Right cardiac atrium (tissue), 5 donors: ENCODE measurements around the gene CCNC. TPM values are rescaled to one million over a fixed set of nuclear protein-coding genes. Genes with fewer than 3 reads are reported as not detected.

Source experiments
- ATAC-seq, 2 donors: fragments of 200-7000 bp; cut with Tn5 transposase; one replicate each; pipeline versions ENCODE4 v1.8.0 to v1.9.1; 2020; ENCODE audit warnings: moderate library complexity in 2 of 2, mild to moderate bottlenecking in 1 of 2
- DNase-seq, 3 donors: peaks; one replicate each; pipeline ENCODE4 v3.0.0-alpha.2; 2020
- H3K27ac ChIP-seq: one replicate; pipeline ENCODE4 v1.5.1; 2013; ENCODE audit warnings: mild to moderate bottlenecking, low read length, control low read depth, moderate library complexity
- H3K27me3 ChIP-seq: one replicate; pipeline ENCODE4 v1.6.1; 2013; ENCODE audit not compliant: control insufficient read depth, insufficient read depth
- H3K4me1 ChIP-seq: one replicate; pipeline ENCODE4 v1.6.1; 2013; ENCODE audit warnings: low read length; ENCODE audit not compliant: control insufficient read depth, insufficient read depth
- H3K4me3 ChIP-seq: one replicate; pipeline ENCODE4 v1.5.1; 2013; ENCODE audit warnings: low read length, control low read depth
- H3K9me3 ChIP-seq: one replicate; pipeline ENCODE4 v1.6.1; 2013; ENCODE audit warnings: low read length; ENCODE audit not compliant: control insufficient read depth
- WGBS: extraction: QIAGEN DNeasy Blood & Tissue Kit; methylation state at CpG from one replicate; pipeline ENCODE4 v1.1.7; 2013; 5-methylcytosine and 5-hydroxymethylcytosine counted together
- intact Hi-C, 4 donors: fragments of 100-400 bp; cut with DNase I; formaldehyde crosslinking; loops; one replicate each; pipeline versions ENCODE4 v1.11.0 to v1.14.0; 2022 to 2023
- polyA plus RNA-seq: library from polyadenylated mRNA; stranded (reverse); fragments of 200-250 nt; gene quantifications from one replicate; pipeline ENCODE4 v1.2.3, GENCODE V29; 2013
- total RNA-seq, 4 donors: library from RNA; stranded (reverse); fragmentation: NEBNext Ultra II Directional; extraction: Animal tissue kit (Norgen Biotek cat#: 25700); gene quantifications; one replicate each; pipeline ENCODE4 v1.2.1, GENCODE V29; 2021
- donor health status: healthy with polysubstance abuse.
- donor health status: DM: no; HTN: yes; CAD: no.
- donor health status: DM: no; HTN: no; CAD: no.
- donor health status: DM: no; HTN: yes; CAD: no; lungs with severe emphysema.
- donor health status: DM: yes; HTN: yes; CAD: no.

CCNC gene
- total and polyA plus RNA-seq, 5 donors = 17.4 to 28.4 (median 20.2) TPM

GRCh38 chr6:99543968-99544367, 24.5 kb downstream of the CCNC start:
- intact Hi-C loops = no loop called here
- Histone ChIP-seq H3K4me3 (no peak overlapping the region), H3K4me1 (no peaks in the 10 kb centered on the region), H3K27ac (no peak overlapping the region), H3K9me3 (no peaks in the 10 kb centered on the region), H3K27me3 (no peaks in the 10 kb centered on the region)
- no peak for DNase-seq
- ATAC-seq = no peak

GRCh38 chr6:99530627-99531026, 37.8 kb downstream of the CCNC start:
- DNase-seq = no peak
- Histone ChIP-seq H3K9me3 (no peaks in the 10 kb centered on the region), H3K27me3 (no peaks in the 10 kb centered on the region), H3K4me1 (no peaks in the 10 kb centered on the region), H3K27ac (no peak overlapping the region), H3K4me3 (no peak overlapping the region)
- ATAC-seq = no peak
- intact Hi-C loops = no loop called here
- WGBS = 96% methylated on average over 1 of the region's 1 CpG

GRCh38 chr6:99522531-99522930, 45.9 kb downstream of the CCNC start:
- ATAC-seq (no peak), DNase-seq (peak in 1 of 3 donors; percentile 44)
- Histone ChIP-seq H3K4me3 (no peak overlapping the region), H3K4me1 (no peaks in the 10 kb centered on the region), H3K9me3 (no peaks in the 10 kb centered on the region), H3K27me3 (no peaks in the 10 kb centered on the region), H3K27ac (no peak overlapping the region)
- intact Hi-C loops = loop anchor here in 1 of 4 donors (10.0 kb wide), 1 partner anchor 88 kb away; no protein-coding TSS in a partner anchor
- 90% methylated on average over 4 of the region's 4 CpGs for WGBS

DNA sequence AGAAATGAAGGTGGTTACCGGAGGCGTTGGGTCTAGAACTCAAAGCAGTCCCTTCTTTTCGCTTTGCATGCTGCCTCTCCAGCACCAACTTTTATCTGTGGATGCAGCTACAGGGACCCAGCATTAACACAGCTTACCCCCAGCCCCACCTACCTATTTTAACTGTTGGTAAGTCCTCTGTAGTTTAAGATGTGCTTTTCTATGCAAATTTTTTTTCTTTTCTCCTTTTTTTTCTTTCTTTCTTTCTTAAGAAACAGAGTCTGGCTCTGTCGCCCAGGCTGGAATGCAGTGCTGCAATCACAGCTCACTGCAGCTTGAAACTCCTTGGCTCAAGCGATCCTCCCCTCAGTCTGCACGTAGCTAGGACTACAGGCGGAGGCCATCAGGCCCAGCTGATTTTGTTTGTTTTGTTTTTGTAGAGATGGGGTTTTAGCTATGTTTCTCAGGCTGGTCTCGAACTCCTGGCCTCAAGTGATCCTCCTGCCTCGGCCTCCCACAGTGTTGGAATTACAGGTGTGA, 46.8 kb downstream of the CCNC start:
- 34% methylated on average over 9 of the region's 9 CpGs for WGBS
- Histone ChIP-seq H3K9me3 (no peaks in the 10 kb centered on the region), H3K27ac (peak overlapping the region; percentile 69), H3K27me3 (no peaks in the 10 kb centered on the region), H3K4me1 (no peaks in the 10 kb centered on the region), H3K4me3 (peak overlapping the region; percentile 92)
- intact Hi-C loops = loop anchor here in 1 of 4 donors (10.0 kb wide), 1 partner anchor 87 kb away; no protein-coding TSS in a partner anchor
- ATAC-seq (peak; percentile 62 to 70), DNase-seq (peak; percentile 53 to 70 (median 62))

DNA sequence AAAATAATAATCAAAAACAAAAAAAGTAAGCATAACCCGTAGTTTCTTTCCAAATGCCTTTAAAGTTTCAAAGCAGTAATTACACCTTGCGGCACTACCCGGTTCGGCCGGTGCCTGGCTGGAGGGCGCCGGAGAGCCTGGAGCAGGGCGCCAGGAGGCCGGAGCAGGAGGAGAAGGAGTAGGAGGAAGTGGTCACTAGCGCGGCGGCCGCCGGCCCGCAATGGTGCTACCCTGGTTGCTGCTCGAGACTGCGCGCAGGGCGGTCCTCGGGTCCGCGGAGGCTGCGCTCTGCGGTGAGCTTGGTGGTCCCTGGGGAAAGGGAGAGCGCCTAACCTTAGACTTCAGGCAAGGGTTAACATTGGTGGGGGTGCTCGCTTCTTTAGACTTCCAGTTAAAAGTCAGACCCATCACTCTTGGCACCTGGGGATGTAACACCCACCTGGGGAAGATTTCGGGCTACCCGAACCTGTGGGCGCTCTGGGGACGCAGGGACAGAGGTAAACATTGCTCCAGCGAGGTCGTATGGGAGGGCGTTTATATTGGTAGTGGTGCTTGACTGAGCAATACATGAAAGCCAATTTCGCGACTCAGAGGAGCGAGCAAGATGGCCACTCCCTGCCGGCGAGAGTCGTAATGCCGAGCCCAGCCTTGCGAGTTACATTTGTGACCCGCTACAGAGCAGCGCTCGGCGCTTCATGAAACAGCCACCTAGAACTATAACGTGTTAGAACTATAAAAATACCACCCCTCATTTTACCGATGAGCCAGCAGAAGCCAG, 47.4 kb downstream of the CCNC start:
- Histone ChIP-seq H3K27me3 (no peaks in the 10 kb centered on the region), H3K4me1 (no peaks in the 10 kb centered on the region), H3K4me3 (peak overlapping the region; percentile 92), H3K27ac (peak overlapping the region; percentile 69), H3K9me3 (no peaks in the 10 kb centered on the region)
- ATAC-seq (peak; percentile 98), DNase-seq (peak; percentile 86 to 95 (median 94))
- WGBS = under 1% methylated on average over 47 of the region's 47 CpGs
- intact Hi-C loops = loop anchor here in 1 of 4 donors (10.0 kb wide), 1 partner anchor 86 kb away; no protein-coding TSS in a partner anchor

DNA sequence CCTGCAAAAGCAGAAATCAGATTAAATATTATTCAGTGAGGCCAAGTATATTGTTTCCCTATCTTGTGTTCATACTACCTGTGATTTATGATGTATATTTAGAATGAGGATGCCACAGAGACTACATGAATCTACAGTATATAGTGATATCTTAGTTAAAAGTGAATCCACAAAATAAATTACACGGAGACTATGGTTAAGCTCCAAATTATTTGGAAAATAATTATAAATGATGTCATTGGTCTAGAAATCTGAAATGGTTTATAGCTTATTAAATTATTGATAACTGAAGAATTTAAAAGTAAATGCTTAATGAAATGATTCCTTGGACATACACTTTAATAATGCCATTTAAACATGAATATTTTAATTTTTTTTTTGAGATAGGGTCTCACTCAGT, 49.0 kb downstream of the CCNC start:
- DNase-seq (no peak), ATAC-seq (no peak)
- no peaks in the 10 kb centered on the region for H3K27me3 ChIP-seq
- H3K4me3 ChIP-seq = no peak overlapping the region
- WGBS = 95% methylated on average over 1 of the region's 1 CpG
- intact Hi-C loops = no loop called here
- no peaks in the 10 kb centered on the region for H3K4me1 ChIP-seq
- no peaks in the 10 kb centered on the region for H3K9me3 ChIP-seq
- H3K27ac ChIP-seq = no peak overlapping the region

- DNase-seq = no peak
- Histone ChIP-seq H3K27ac (no peak overlapping the region), H3K9me3 (no peaks in the 10 kb centered on the region), H3K4me3 (peak overlapping the region; percentile 82), H3K4me1 (peaks cover 3% of the 10 kb centered on the region), H3K27me3 (no peaks in the 10 kb centered on the region)
- intact Hi-C loops = no loop called here
- ATAC-seq = no peak
- WGBS = 55% methylated on average over 8 of the region's 8 CpGs
These were observed 54.4 kb downstream of the CCNC start for GRCh38 chr6:99514089-99514488.

- no peaks in the 10 kb centered on the region for H3K27me3 ChIP-seq
- no peak overlapping the region for H3K4me3 ChIP-seq
- H3K4me1 ChIP-seq = peaks cover 3% of the 10 kb centered on the region
- no peaks in the 10 kb centered on the region for H3K9me3 ChIP-seq
- intact Hi-C loops = no loop called here
- 97% methylated on average over 1 of the region's 1 CpG for WGBS
- DNase-seq = no peak
- ATAC-seq = no peak
- H3K27ac ChIP-seq = no peak overlapping the region
These were observed 56.4 kb downstream of the CCNC start for GRCh38 chr6:99512033-99512432.

DNA sequence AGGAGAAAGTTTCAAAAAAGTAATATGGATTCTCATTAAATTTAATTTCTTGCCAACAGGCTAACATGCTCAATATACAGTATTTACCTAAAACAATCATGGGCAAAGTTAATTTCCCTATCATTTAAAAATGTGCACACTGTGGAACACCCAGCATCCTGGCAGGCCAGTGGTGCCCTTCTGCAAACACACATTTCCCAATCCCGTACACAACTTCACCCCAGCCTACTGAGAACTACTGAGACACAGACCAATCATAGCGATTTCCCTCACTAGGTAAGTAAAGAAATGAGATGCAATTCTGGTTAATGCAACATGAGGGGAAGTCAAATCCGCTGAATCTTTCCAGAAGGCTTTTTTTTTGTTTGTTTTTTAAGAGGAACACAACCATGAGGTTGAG, 60.8 kb downstream of the CCNC start:
- H3K4me3 ChIP-seq = no peak overlapping the region
- no peaks in the 10 kb centered on the region for H3K27me3 ChIP-seq
- no peak overlapping the region for H3K27ac ChIP-seq
- H3K4me1 ChIP-seq = no peaks in the 10 kb centered on the region
- ATAC-seq (no peak), DNase-seq (no peak)
- H3K9me3 ChIP-seq = no peaks in the 10 kb centered on the region
- intact Hi-C loops = no loop called here
- 91% methylated on average over 3 of the region's 3 CpGs for whole genome bisulfite sequencing

DNA sequence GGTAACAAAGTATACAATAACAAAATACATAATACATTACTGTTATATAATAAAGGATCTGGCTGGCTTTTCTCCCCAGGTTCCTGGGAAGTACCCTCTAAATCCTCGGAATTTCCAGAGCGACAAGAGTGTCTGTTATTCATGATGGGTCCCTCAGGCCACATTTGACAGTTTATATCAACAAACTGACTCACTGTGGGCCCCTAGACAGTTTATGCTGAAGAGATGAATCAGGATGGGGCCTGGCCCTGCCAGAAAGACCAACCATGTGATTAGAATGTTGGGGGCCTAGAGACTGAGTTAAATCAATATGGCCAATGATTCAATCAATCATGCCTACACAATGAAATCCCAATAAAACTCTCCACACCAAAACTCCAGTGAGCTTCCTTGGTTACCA, 66.7 kb downstream of the CCNC start:
- Histone ChIP-seq H3K27me3 (no peaks in the 10 kb centered on the region), H3K27ac (no peak overlapping the region), H3K9me3 (no peaks in the 10 kb centered on the region), H3K4me1 (no peaks in the 10 kb centered on the region), H3K4me3 (no peak overlapping the region)
- no peak for ATAC-seq
- no peak for DNase-seq
- intact Hi-C loops = no loop called here
- WGBS = 88% methylated on average over 2 of the region's 2 CpGs

- Histone ChIP-seq H3K4me3 (no peak overlapping the region), H3K4me1 (no peaks in the 10 kb centered on the region), H3K9me3 (no peaks in the 10 kb centered on the region), H3K27ac (no peak overlapping the region), H3K27me3 (no peaks in the 10 kb centered on the region)
- WGBS = 43% methylated on average over 1 of the region's 1 CpG
- no peak for ATAC-seq
- no peak for DNase-seq
- intact Hi-C loops = no loop called here
These were observed 70.0 kb downstream of the CCNC start for GRCh38 chr6:99498421-99498820.
